HCT116 (cell line): ENCODE data around the gene NLRC5. TPM values are rescaled to one million over a fixed set of nuclear protein-coding genes. Genes with fewer than 3 reads are reported as not detected.

ENCODE experiments used
- ATAC-seq: fragments of 200-7000 bp; cut with Tn5 transposase; 2 replicates; pipeline ENCODE4 v1.9.1; 2020; ENCODE audit warnings: mild to moderate bottlenecking, moderate library complexity
- BruUV-seq: library from RNA; stranded (reverse); fragments of 400-500 nt; replicated peaks from 2 replicates; lab custom pipeline; 2021; lab: Mats Ljungman, UMichigan
- CTCF ChIA-PET: fragments of 300-600 bp; sonication (Branson Sonifier 250); formaldehyde crosslinking; loops from one replicate; lab custom pipeline; 2021; ENCODE audit warnings: antibody characterized with exemption; lab: Charles Lee
- POLR2A ChIA-PET: fragments of 300-600, 350-600 bp; sonication (Branson Sonifier 250); formaldehyde crosslinking; loops from one replicate; lab custom pipeline; 2021; ENCODE audit warnings: antibody characterized with exemption; lab: Charles Lee
- RAD21 ChIA-PET, 2 experiments: fragments of 300-600 bp; sonication (Branson Sonifier 250); formaldehyde crosslinking; loops; one replicate each; lab custom pipeline; 2023; ENCODE audit warnings: low total read pairs in 2 of 2; ENCODE audit not compliant: uncharacterized antibody in 2 of 2, unreplicated experiment in 2 of 2, low non-redundant PET in 1 of 2; lab: Charles Lee
- DNase-seq: peaks from one replicate; pipeline ENCODE4 v3.0.0-alpha.2; 2010; ENCODE audit warnings: low read depth, low spot score
- H2AFZ ChIP-seq: fragments of 200-600 bp; shearing (Covaris generic), sonication (generic); 2 replicates; pipeline ENCODE4 v1.6.1; 2017; ENCODE audit warnings: low read depth, mixed run types, mixed read lengths, antibody characterized with exemption, low read length; ENCODE audit not compliant: poor library complexity, severe bottlenecking
- H3K27ac ChIP-seq: 2 replicates; pipeline ENCODE4 v1.5.1; 2012; ENCODE audit warnings: low read depth, low read length
- H3K27me3 ChIP-seq: fragments of 200-600 bp; sonication (generic); 2 replicates; pipeline ENCODE4 v1.6.1; 2016; ENCODE audit warnings: mixed run types, low read length, mixed read lengths; ENCODE audit not compliant: insufficient read depth
- H3K36me3 ChIP-seq, 2 experiments: fragments of 200-500 bp in 1 of 2; fragments of 200-600 bp in 1 of 2; sonication (Bioruptor generic) in 1 of 2; sonication (generic) in 1 of 2; 2 replicates each; pipeline versions ENCODE4 v1.5.1 to v1.6.1; 2014 to 2016; ENCODE audit warnings: low read length in 2 of 2, inconsistent platforms in 1 of 2, mixed read lengths in 1 of 2, mixed run types in 1 of 2; ENCODE audit not compliant: insufficient read depth in 2 of 2, control insufficient read depth in 1 of 2
- H3K4me1 ChIP-seq, 2 experiments: fragments of 200-600 bp in 1 of 2; sonication (generic) in 1 of 2; 2 replicates each; pipeline versions ENCODE4 v1.5.1 to v1.6.1; 2012 to 2017; ENCODE audit warnings: low read length in 2 of 2, inconsistent platforms in 1 of 2, mild to moderate bottlenecking in 1 of 2, mixed read lengths in 1 of 2, mixed run types in 1 of 2, moderate library complexity in 1 of 2; ENCODE audit not compliant: insufficient read depth in 2 of 2, control insufficient read depth in 1 of 2
- H3K4me2 ChIP-seq: fragments of 200-600 bp; sonication (generic); 2 replicates; pipeline ENCODE4 v1.6.1; 2017; ENCODE audit warnings: mixed run types, low read length, mixed read lengths
- H3K4me3 ChIP-seq, 2 experiments: fragments of 200-600 bp in 1 of 2; sonication (generic) in 1 of 2; replicated peaks in 1 of 2; 2 replicates each; pipeline ENCODE4 v1.5.1; 2011 to 2016; ENCODE audit warnings: low read length in 2 of 2, control low read depth in 1 of 2, low read depth in 1 of 2, mild to moderate bottlenecking in 1 of 2, mixed read lengths in 1 of 2, mixed run types in 1 of 2
- H3K79me2 ChIP-seq: fragments of 200-600 bp; sonication (generic); 2 replicates; pipeline ENCODE4 v1.6.1; 2017; ENCODE audit warnings: mild to moderate bottlenecking, mixed run types, low read length, moderate library complexity, mixed read lengths; ENCODE audit not compliant: insufficient read depth
- H3K9ac ChIP-seq: fragments of 200-600 bp; sonication (generic); 2 replicates; pipeline ENCODE4 v1.6.1; 2016; ENCODE audit warnings: low read length, mixed read lengths
- H3K9me2 ChIP-seq: fragments of 200-600 bp; sonication (generic), shearing (Covaris generic); 2 replicates; pipeline ENCODE4 v1.6.1; 2017; ENCODE audit warnings: mixed run types, mild to moderate bottlenecking, moderate library complexity; ENCODE audit not compliant: insufficient read depth
- H3K9me3 ChIP-seq, 2 experiments: fragments of 200-500 bp in 1 of 2; fragments of 200-600 bp in 1 of 2; sonication (Bioruptor generic) in 1 of 2; sonication (generic) in 1 of 2; 2 replicates each; pipeline ENCODE4 v1.6.1; 2014 to 2017; ENCODE audit warnings: low read length in 2 of 2, mixed read lengths in 2 of 2, inconsistent platforms in 1 of 2, low read depth in 1 of 2, mild to moderate bottlenecking in 1 of 2, mixed run types in 1 of 2, moderate library complexity in 1 of 2; ENCODE audit not compliant: control insufficient read depth in 1 of 2, insufficient read depth in 1 of 2
- H4K20me1 ChIP-seq: fragments of 200-600 bp; sonication (generic), shearing (Covaris generic); 2 replicates; pipeline ENCODE4 v1.6.1; 2017; ENCODE audit warnings: mixed run types, mild to moderate bottlenecking, moderate library complexity; ENCODE audit not compliant: insufficient read depth
- ATF3 ChIP-seq: IDR thresholded peaks from 2 replicates; pipeline ENCODE4 v1.6.1; 2012
- CBX3 ChIP-seq: IDR thresholded peaks from 2 replicates; pipeline ENCODE4 v1.6.1; 2012; ENCODE audit warnings: low read depth
- CEBPB ChIP-seq: IDR thresholded peaks from 2 replicates; pipeline ENCODE4 v1.6.1; 2012; ENCODE audit warnings: low read depth
- CTCF ChIP-seq, 3 experiments: fragments of 200-600 bp in 1 of 3; sonication (generic) in 1 of 3; IDR thresholded peaks in 2 of 3; conservative IDR thresholded peaks in 1 of 3; 2 replicates each; pipeline ENCODE4 v1.5.1; 2012 to 2017; ENCODE audit warnings: low read depth in 2 of 3, low read length in 2 of 3, antibody characterized with exemption in 1 of 3, borderline replicate concordance in 1 of 3, control low read depth in 1 of 3, mild to moderate bottlenecking in 1 of 3, mixed read lengths in 1 of 3, mixed run types in 1 of 3, moderate library complexity in 1 of 3; ENCODE audit not compliant: insufficient read depth in 1 of 3
- ELF1 ChIP-seq: IDR thresholded peaks from 2 replicates; pipeline ENCODE4 v1.6.1; 2012; ENCODE audit warnings: low read depth, borderline replicate concordance
- EZH2 ChIP-seq: fragments of 200-600 bp; sonication (generic); IDR thresholded peaks from 2 replicates; pipeline ENCODE4 v1.6.1; 2017; ENCODE audit warnings: antibody characterized with exemption, mixed run types
- EZH2phosphoT487 ChIP-seq: fragments of 200-600 bp; IDR thresholded peaks from 2 replicates; pipeline ENCODE4 v1.6.1; 2018; ENCODE audit warnings: antibody characterized with exemption, borderline replicate concordance
- FOSL1 ChIP-seq: IDR thresholded peaks from 2 replicates; pipeline ENCODE4 v1.6.1; 2012; ENCODE audit warnings: low read depth
- POLR2A ChIP-seq: IDR thresholded peaks from 2 replicates; pipeline ENCODE4 v1.7.0; 2011; ENCODE audit warnings: borderline replicate concordance; ENCODE audit not compliant: insufficient read depth, insufficient read length; ENCODE audit errors: extremely low read depth
- RAD21 ChIP-seq: IDR thresholded peaks from 2 replicates; pipeline ENCODE4 v1.6.1; 2012; ENCODE audit warnings: low read depth, mild to moderate bottlenecking
- REST ChIP-seq: IDR thresholded peaks from 2 replicates; pipeline ENCODE4 v1.6.1; 2012; ENCODE audit warnings: low read depth
- SIN3A ChIP-seq: IDR thresholded peaks from 2 replicates; pipeline ENCODE4 v1.6.1; 2012; ENCODE audit warnings: low read depth
- SP1 ChIP-seq: IDR thresholded peaks from 2 replicates; pipeline ENCODE4 v1.6.1; 2012; ENCODE audit warnings: low read depth
- TCF7L2 ChIP-seq: IDR thresholded peaks from 2 replicates; pipeline ENCODE4 v1.7.0; 2011; ENCODE audit warnings: borderline replicate concordance, inconsistent platforms; ENCODE audit not compliant: insufficient read depth, insufficient read length; ENCODE audit errors: extremely low read depth
- ZBTB33 ChIP-seq: IDR thresholded peaks from 2 replicates; pipeline ENCODE4 v1.6.1; 2011; ENCODE audit warnings: mild to moderate bottlenecking, low read length, moderate library complexity; ENCODE audit not compliant: insufficient replicate concordance; ENCODE audit errors: extremely low read depth
- ZNF274 ChIP-seq: fragments of 200-500 bp; sonication (Bioruptor generic); IDR thresholded peaks from 2 replicates; pipeline ENCODE4 v1.6.1; 2014; ENCODE audit warnings: mild to moderate bottlenecking, low read depth, low read length, inconsistent platforms
- intact Hi-C: fragments of 100-400 bp; cut with micrococcal nuclease; formaldehyde crosslinking; loops from 2 replicates; pipeline ENCODE4 v1.10.0; 2022
- total RNA-seq: library from RNA; stranded (reverse); gene quantifications from one replicate; pipeline ENCODE4 v1.2.1, GENCODE V29; 2021; ENCODE audit not compliant: unreplicated experiment

NLRC5 gene
- total RNA-seq, 1 experiment from 2014 or later = 10.4 TPM

- no peaks in the 10 kb centered on the region for H3K27me3 ChIP-seq
- no peak for ATAC-seq
- H3K4me3 ChIP-seq = no peak overlapping the region
- ChIA-PET POLR2A (no interaction called here), CTCF (no interaction called here), RAD21 (no interaction called here)
- H3K9ac ChIP-seq = no peak overlapping the region
- H3K36me3 ChIP-seq = no peaks in the 10 kb centered on the region
- TF ChIP-seq CBX3 (no peak), ZNF274 (no peak), POLR2A (no peak), ATF3 (no peak), CTCF (IDR thresholded peaks at IDR 0.05 in 2 of 3, conservative IDR thresholded peaks at IDR 0.05 in 1 of 3; ENCODE audit: borderline replicate concordance in 1 of 3, insufficient read depth in 1 of 3, low read depth in 2 of 3, low read length in 2 of 3) (no peak), SP1 (no peak), TCF7L2 (no peak), SIN3A (no peak), EZH2phosphoT487 (no peak), EZH2 (no peak), FOSL1 (no peak), REST (no peak), ZBTB33 (no peak), CEBPB (no peak), RAD21 (no peak), ELF1 (no peak)
- intact Hi-C loops = no loop called here
- H3K79me2 ChIP-seq = no peaks in the 10 kb centered on the region
- no peak overlapping the region for H3K4me2 ChIP-seq
- H2AFZ ChIP-seq = no peak overlapping the region
- no peak for DNase-seq
- no peaks in the 10 kb centered on the region for H3K9me3 ChIP-seq
- BruUV-seq = no TSS peak
- H3K4me1 ChIP-seq = no peaks in the 10 kb centered on the region
- H4K20me1 ChIP-seq = no peaks in the 10 kb centered on the region
- no peak overlapping the region for H3K27ac ChIP-seq
- no peaks in the 10 kb centered on the region for H3K9me2 ChIP-seq
These were observed 134.8 kb downstream of the NLRC5 start for GRCh38 chr16:57123974-57124674.
